G401 (cell line): ENCODE results near the gene TIPRL. TPM values are rescaled to one million over a fixed set of nuclear protein-coding genes. Genes with fewer than 3 reads are reported as not detected.

Experiments used
- DNase-seq: peaks from one replicate; pipeline ENCODE4 v3.0.0-alpha.2; 2015; ENCODE audit warnings: low spot score
- in situ Hi-C: cut with HindIII; loops from 2 replicates; pipeline ENCODE4 v1.10.0; 2016; ENCODE audit warnings: low sequenced_read_pairs, mixed read lengths
- total RNA-seq: library from RNA; depleted of rRNA; stranded (reverse); fragments of >200 nt; shearing (Covaris generic); gene quantifications from 2 replicates; pipeline ENCODE4 v1.2.3, GENCODE V29; 2014; rRNA removed

The TIPRL gene
- total RNA-seq, 1 experiment from 2014 or later: 41.4 TPM

- in situ Hi-C loops: no loop called here
- no peak for DNase-seq
These were observed 58.3 kb downstream of the TIPRL start for GRCh38 chr1:168236836-168237611.

- in situ Hi-C loops: no loop called here
- DNase-seq: no peak
These were observed 64.4 kb downstream of the TIPRL start for GRCh38 chr1:168243198-168243597.

- in situ Hi-C loops: no loop called here
- no peak for DNase-seq
These were observed 65.0 kb downstream of the TIPRL start for GRCh38 chr1:168243636-168244212.

GRCh38 chr1:168245042-168245441 lies 66.3 kb downstream of the TIPRL start:
- in situ Hi-C loops: no loop called here
- DNase-seq: no peak

- in situ Hi-C loops: no loop called here
- DNase-seq: no peak
These were observed 67.7 kb downstream of the TIPRL start for GRCh38 chr1:168246506-168246905.

Other genes starting within 250 kb of the TIPRL start
- gene DCAF6, start 242.3 kb upstream of the TIPRL start, total RNA-seq: 41.8 and 56.2 TPM in 2 replicates
- gene MPC2, start 241.9 kb upstream of the TIPRL start, total RNA-seq: 67.2 and 72.8 TPM in 2 replicates
- 5.6 and 10.1 TPM in 2 replicates for gene GPR161, start 42.0 kb upstream of the TIPRL start, total RNA-seq
- 9.2 and 18.4 TPM in 2 replicates for gene SFT2D2, start 47.0 kb downstream of the TIPRL start, total RNA-seq
- gene TBX19, start 101.9 kb downstream of the TIPRL start, total RNA-seq: 0.07 TPM in 1 of 2 replicates, not detected in the other